H1 (cell line): ENCODE results near the gene TBC1D12. TPM values are rescaled to one million over a fixed set of nuclear protein-coding genes. Genes with fewer than 3 reads are reported as not detected.

ENCODE experiments used
- CTCF ChIA-PET: fragments of 300-600 bp; sonication (Branson Sonifier 250); formaldehyde crosslinking; loops from one replicate; lab custom pipeline; 2021; ENCODE audit not compliant: partially characterized antibody; lab: Charles Lee
- POLR2A ChIA-PET: fragments of 300-600 bp; sonication (Branson Sonifier 250); formaldehyde crosslinking; loops from one replicate; lab custom pipeline; 2021; ENCODE audit warnings: inconsistent platforms; ENCODE audit not compliant: partially characterized antibody; lab: Charles Lee
- DNase-seq, 2 experiments: peaks; one replicate each; pipeline versions ENCODE4 v3.0.0 to v3.0.0-alpha.2; 2010 to 2022; ENCODE audit warnings: low spot score in 2 of 2, low read depth in 1 of 2, mixed read lengths in 1 of 2
- FAIRE-seq: peaks from 2 replicates; lab custom pipeline; 2011; peaks lifted over from hg19 to GRCh38; lab: Jason Lieb, UNC
- H2AFZ ChIP-seq: 2 replicates; pipeline ENCODE4 v1.8.1; 2012; ENCODE audit warnings: low read length, inconsistent platforms
- H2AK5ac ChIP-seq: 2 replicates; pipeline ENCODE4 v1.6.1; 2013; ENCODE audit warnings: low read depth, low read length
- H2BK120ac ChIP-seq: replicated peaks from 2 replicates; pipeline ENCODE3; 2013; ENCODE audit warnings: low read depth, low read length, inconsistent platforms
- H2BK12ac ChIP-seq: 2 replicates; pipeline ENCODE4 v1.6.1; 2013; ENCODE audit warnings: low read depth, low read length
- H2BK15ac ChIP-seq: 2 replicates; pipeline ENCODE4 v1.6.1; 2013; ENCODE audit warnings: low read length
- H2BK20ac ChIP-seq: 2 replicates; pipeline ENCODE4 v1.6.1; 2013; ENCODE audit warnings: low read length
- H2BK5ac ChIP-seq: 2 replicates; pipeline ENCODE4 v1.6.1; 2013; ENCODE audit warnings: low read depth, low read length
- H3K14ac ChIP-seq: 2 replicates; pipeline ENCODE4 v1.6.1; 2013; ENCODE audit warnings: inconsistent platforms; ENCODE audit not compliant: insufficient read length
- H3K18ac ChIP-seq: 2 replicates; pipeline ENCODE4 v1.6.1; 2013; ENCODE audit warnings: low read length; ENCODE audit errors: extremely low read depth
- H3K23ac ChIP-seq: 2 replicates; pipeline ENCODE4 v1.6.1; 2013; ENCODE audit warnings: inconsistent platforms; ENCODE audit not compliant: insufficient read length
- H3K23me2 ChIP-seq: 2 replicates; pipeline ENCODE4 v1.6.1; 2013; ENCODE audit warnings: low read depth, low read length
- H3K27ac ChIP-seq: 2 replicates; pipeline ENCODE4 v1.6.1; 2011; ENCODE audit warnings: low read depth, low read length, inconsistent platforms
- H3K27me3 ChIP-seq, 4 experiments: replicated peaks in 1 of 4; 1 replicate in 1 of 4; 2 replicates in 3 of 4; pipeline versions ENCODE4 v1.6.1 to v1.8.1; 2011 to 2013; ENCODE audit warnings: low read length in 3 of 4, mild to moderate bottlenecking in 3 of 4, inconsistent platforms in 2 of 4, mixed read lengths in 2 of 4, moderate library complexity in 1 of 4; ENCODE audit not compliant: control insufficient read depth in 3 of 4, insufficient read depth in 3 of 4; ENCODE audit errors: extremely low read depth in 1 of 4
- H3K36me3 ChIP-seq, 4 experiments: 2 replicates each; pipeline versions ENCODE4 v1.6.1 to v1.8.1; 2011 to 2013; ENCODE audit warnings: mild to moderate bottlenecking in 4 of 4, low read length in 3 of 4, moderate library complexity in 2 of 4, control low read depth in 1 of 4, inconsistent platforms in 1 of 4; ENCODE audit not compliant: insufficient read depth in 4 of 4, control insufficient read depth in 2 of 4
- H3K4ac ChIP-seq: replicated peaks from 2 replicates; pipeline ENCODE3; 2013; ENCODE audit warnings: low read length, low read depth, mixed read lengths, inconsistent platforms; ENCODE audit not compliant: insufficient read length
- H3K4me1 ChIP-seq, 4 experiments: replicated peaks in 1 of 4; 1 replicate in 1 of 4; 2 replicates in 3 of 4; pipeline versions ENCODE4 v1.6.1 to v1.8.1; 2011 to 2013; ENCODE audit warnings: low read length in 3 of 4, inconsistent platforms in 2 of 4, mixed read lengths in 1 of 4; ENCODE audit not compliant: insufficient read depth in 4 of 4, control insufficient read depth in 3 of 4
- H3K4me2 ChIP-seq, 2 experiments: 2 replicates each; pipeline versions ENCODE4 v1.6.1 to v1.8.1; 2011 to 2013; ENCODE audit warnings: low read depth in 2 of 2, low read length in 2 of 2, control low read depth in 1 of 2, inconsistent platforms in 1 of 2, mild to moderate bottlenecking in 1 of 2; ENCODE audit not compliant: insufficient read depth in 1 of 2
- H3K4me3 ChIP-seq, 4 experiments: fragments of 200-600, 300-600 bp in 1 of 4; sonication (generic), shearing (Covaris generic), sonication (Bioruptor Twin) in 1 of 4; 2 replicates each; pipeline versions ENCODE4 v1.5.1 to v1.8.1; 2011 to 2016; ENCODE audit warnings: low read length in 4 of 4, low read depth in 3 of 4, control low read depth in 2 of 4, inconsistent platforms in 2 of 4, mild to moderate bottlenecking in 2 of 4, mixed read lengths in 1 of 4, moderate library complexity in 1 of 4; ENCODE audit not compliant: insufficient read depth in 2 of 4; ENCODE audit errors: extremely low read depth in 1 of 4
- H3K56ac ChIP-seq: replicated peaks from 2 replicates; pipeline ENCODE3; 2013; ENCODE audit warnings: low read depth, mild to moderate bottlenecking, mixed read lengths, low read length, inconsistent platforms; ENCODE audit not compliant: insufficient read length
- H3K79me1 ChIP-seq: 2 replicates; pipeline ENCODE4 v1.6.1; 2013; ENCODE audit warnings: low read depth, low read length, control low read depth
- H3K79me2 ChIP-seq, 2 experiments: 2 replicates each; pipeline versions ENCODE4 v1.6.1 to v1.8.1; 2012 to 2013; ENCODE audit warnings: low read length in 2 of 2, mild to moderate bottlenecking in 2 of 2, inconsistent platforms in 1 of 2; ENCODE audit not compliant: insufficient read depth in 2 of 2, control insufficient read depth in 1 of 2
- H3K9ac ChIP-seq, 4 experiments: replicated peaks in 1 of 4; 1 replicate in 1 of 4; 2 replicates in 3 of 4; pipeline versions ENCODE4 v1.6.1 to v1.8.1; 2011 to 2013; ENCODE audit warnings: low read depth in 3 of 4, low read length in 3 of 4, control low read depth in 2 of 4, mild to moderate bottlenecking in 2 of 4, moderate library complexity in 2 of 4, inconsistent platforms in 1 of 4; ENCODE audit errors: extremely low read depth in 1 of 4
- H3K9me3 ChIP-seq, 2 experiments: 2 replicates each; pipeline versions ENCODE4 v1.6.1 to v1.8.1; 2012 to 2013; ENCODE audit warnings: mild to moderate bottlenecking in 2 of 2, moderate library complexity in 2 of 2, control low read depth in 1 of 2, inconsistent platforms in 1 of 2, low read depth in 1 of 2, low read length in 1 of 2, mixed read lengths in 1 of 2; ENCODE audit not compliant: insufficient read depth in 2 of 2
- H4K20me1 ChIP-seq, 2 experiments: replicated peaks in 1 of 2; 2 replicates each; pipeline versions ENCODE3 to v1.8.1; 2011 to 2013; ENCODE audit warnings: inconsistent platforms in 2 of 2, low read length in 2 of 2, mild to moderate bottlenecking in 1 of 2; ENCODE audit not compliant: insufficient read depth in 2 of 2, control insufficient read depth in 1 of 2
- H4K5ac ChIP-seq: 2 replicates; pipeline ENCODE4 v1.6.1; 2013; ENCODE audit warnings: low read length, low read depth, mixed read lengths, inconsistent platforms; ENCODE audit not compliant: insufficient read length
- H4K8ac ChIP-seq: 2 replicates; pipeline ENCODE4 v1.8.0; 2013; ENCODE audit warnings: mild to moderate bottlenecking, moderate library complexity, low read length, inconsistent platforms; ENCODE audit not compliant: insufficient read depth; ENCODE audit errors: extremely low read depth
- H4K91ac ChIP-seq: replicated peaks from 2 replicates; pipeline ENCODE3; 2013; ENCODE audit warnings: low read length, mixed read lengths, inconsistent platforms; ENCODE audit not compliant: insufficient read length
- PHF8 ChIP-seq: fragments of 200-600 bp; sonication (generic); conservative IDR thresholded peaks from 2 replicates; pipeline ENCODE4 v1.7.1; 2012; ENCODE audit warnings: low read depth, mild to moderate bottlenecking, inconsistent platforms, low read length, moderate library complexity
- RFX5 ChIP-seq: IDR thresholded peaks from 2 replicates; pipeline ENCODE4 v1.6.1; 2011; ENCODE audit warnings: low read depth, low read length, improper control_type of control experiment, borderline replicate concordance
- SP2 ChIP-seq: IDR thresholded peaks from 2 replicates; pipeline ENCODE4 v1.6.1; 2012; ENCODE audit warnings: mild to moderate bottlenecking, low read length, inconsistent platforms
- SP4 ChIP-seq: IDR thresholded peaks from 2 replicates; pipeline ENCODE4 v1.6.1; 2012; ENCODE audit warnings: low read length, inconsistent platforms
- SUZ12 ChIP-seq: fragments of 200-600 bp; sonication (generic); IDR thresholded peaks from 2 replicates; pipeline ENCODE4 v1.6.1; 2012; ENCODE audit warnings: mild to moderate bottlenecking, inconsistent platforms, low read length, moderate library complexity, mixed read lengths
- TCF12 ChIP-seq: IDR thresholded peaks from 2 replicates; pipeline ENCODE4 v1.6.1; 2011; ENCODE audit warnings: low read depth, mild to moderate bottlenecking, low read length
- polyA plus RNA-seq, 7 experiments: library from polyadenylated mRNA; depleted of rRNA in 3 of 7; stranded (reverse) in 5 of 7; unstranded in 2 of 7; fragments of >200 nt in 5 of 7; fragments of 200-250 nt in 2 of 7; gene quantifications; 1 replicate in 5 of 7; 2 replicates in 1 of 7; 4 replicates in 1 of 7; pipeline versions ENCODE4 v1.2.1 to v1.2.3, GENCODE V29; 2011 to 2013; ENCODE audit warnings: missing spikeins in 2 of 7, mixed read lengths in 2 of 7
- total RNA-seq: library from RNA; stranded (reverse); fragmentation: NEBNext Ultra II Directional; extraction: Animal tissue kit (Norgen Biotek cat#: 25700); gene quantifications from 2 replicates; pipeline ENCODE4 v1.2.1, GENCODE V29; 2021
- TF ChIP-seq, protein P1 (sequence below): IDR thresholded peaks from 2 replicates; pipeline ENCODE4 v1.6.1; 2011; ENCODE audit warnings: low read depth, mild to moderate bottlenecking, low read length; ENCODE audit not compliant: insufficient read depth

TBC1D12 gene
- total and polyA plus RNA-seq, 2 of the 8 experiments (the other 6 are each of a cell fraction or from before 2014, with no cell fraction given): 1.1 to 3.2 TPM

GRCh38 chr10:94450782-94451181 is 48.4 kb downstream of the TBC1D12 start:
- Histone ChIP-seq H2BK20ac (no peak overlapping the region), H4K91ac (no peak overlapping the region), H4K5ac (no peak overlapping the region), H2AFZ (no peak overlapping the region), H3K56ac (no peak overlapping the region), H3K79me1 (no peaks in the 10 kb centered on the region), H2BK15ac (no peak overlapping the region), H3K36me3 (no peaks in the 10 kb centered on the region), H3K23ac (no peak overlapping the region), H4K20me1 (no peaks in the 10 kb centered on the region), H3K4me1 (no peaks in the 10 kb centered on the region), H3K27ac (no peak overlapping the region), H3K4me2 (no peak overlapping the region), H3K18ac (no peak overlapping the region), H3K14ac (no peak overlapping the region), H4K8ac (no peak overlapping the region), H3K9me3 (no peaks in the 10 kb centered on the region), H2BK5ac (no peak overlapping the region), H2BK120ac (no peak overlapping the region), H3K4me3 (no peak overlapping the region), H3K27me3 (no peaks in the 10 kb centered on the region), H3K79me2 (no peaks in the 10 kb centered on the region), H3K23me2 (no peaks in the 10 kb centered on the region), H3K4ac (no peak overlapping the region), H3K9ac (no peak overlapping the region), H2AK5ac (no peak overlapping the region), H2BK12ac (no peak overlapping the region)
- TF ChIP-seq, protein P1, sequence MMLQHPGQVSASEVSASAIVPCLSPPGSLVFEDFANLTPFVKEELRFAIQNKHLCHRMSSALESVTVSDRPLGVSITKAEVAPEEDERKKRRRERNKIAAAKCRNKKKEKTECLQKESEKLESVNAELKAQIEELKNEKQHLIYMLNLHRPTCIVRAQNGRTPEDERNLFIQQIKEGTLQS: no peak
- TF ChIP-seq SUZ12 (no peak), PHF8 (no peak), SP4 (no peak), TCF12 (no peak), SP2 (no peak), RFX5 (no peak)
- FAIRE-seq: no peak
- no peak for DNase-seq
- ChIA-PET POLR2A (no interaction called here), CTCF (interaction anchor here (1.2 kb wide), 1 partner anchor 11 kb away, joined by 3 read pairs; no protein-coding TSS in a partner anchor)
